SK-N-MC (cell line): ENCODE data around the gene CEP120.

ENCODE experiments used
- EZH2 ChIP-seq: fragments of 200-600 bp; sonication (generic); IDR thresholded peaks from one replicate; pipeline ENCODE4 v1.6.1; 2017; ENCODE audit warnings: antibody characterized with exemption
- FOXP2 ChIP-seq: optimal IDR thresholded peaks from 2 replicates; pipeline ENCODE3; 2011; ENCODE audit warnings: mild to moderate bottlenecking, moderate library complexity; ENCODE audit not compliant: insufficient read depth; ENCODE audit errors: extremely low read length, control extremely low read depth
- POLR2AphosphoS5 ChIP-seq: IDR thresholded peaks from 2 replicates; pipeline ENCODE4 v1.6.1; 2012; ENCODE audit warnings: mild to moderate bottlenecking, low read depth, low read length, borderline replicate concordance

- TF ChIP-seq EZH2 (no peak), POLR2AphosphoS5 (no peak), FOXP2 (no peak)
Observed at GRCh38 chr5:123369371-123369968, 53.7 kb downstream of the CEP120 start.
